Endodermal cell (in vitro differentiated cells): Measurements from ENCODE around the gene NOS1. TPM values are rescaled to one million over a fixed set of nuclear protein-coding genes. Genes with fewer than 3 reads are reported as not detected.

Source experiments
- DNase-seq: peaks from one replicate; pipeline ENCODE4 v3.0.0-alpha.2; 2017
- H3K27ac ChIP-seq: 2 replicates; pipeline ENCODE4 v1.5.1; 2013; ENCODE audit warnings: mild to moderate bottlenecking, low read depth, low read length, moderate library complexity
- H3K27me3 ChIP-seq: 2 replicates; pipeline ENCODE4 v1.6.1; 2013; ENCODE audit warnings: mild to moderate bottlenecking, low read length, moderate library complexity; ENCODE audit not compliant: insufficient read depth, control insufficient read depth, poor library complexity, severe bottlenecking
- H3K36me3 ChIP-seq: 2 replicates; pipeline ENCODE4 v1.7.0; 2013; ENCODE audit warnings: mild to moderate bottlenecking, low read length, moderate library complexity; ENCODE audit not compliant: control insufficient read depth, insufficient read depth
- H3K4me1 ChIP-seq: one replicate; pipeline ENCODE4 v1.7.0; 2013; ENCODE audit warnings: low read length; ENCODE audit not compliant: control insufficient read depth, insufficient read depth
- H3K4me3 ChIP-seq: 2 replicates; pipeline ENCODE4 v1.5.1; 2013; ENCODE audit warnings: mild to moderate bottlenecking, low read length, moderate library complexity
- H3K9ac ChIP-seq: 2 replicates; pipeline ENCODE4 v1.6.1; 2013; ENCODE audit warnings: mild to moderate bottlenecking, low read length, moderate library complexity; ENCODE audit not compliant: poor library complexity, severe bottlenecking; ENCODE audit errors: extremely low read depth
- H3K9me3 ChIP-seq: 2 replicates; pipeline ENCODE4 v1.6.1; 2013; ENCODE audit warnings: mild to moderate bottlenecking, low read length, moderate library complexity; ENCODE audit not compliant: control insufficient read depth
- H3K27ac Mint-ChIP-seq: 2 replicates; pipeline ENCODE4 v1.8.0; 2020; ENCODE audit warnings: mixed read lengths
- H3K27me3 Mint-ChIP-seq: 2 replicates; pipeline ENCODE4 v1.8.0; 2021; ENCODE audit warnings: mild to moderate bottlenecking, mixed read lengths; ENCODE audit not compliant: insufficient read depth
- H3K36me3 Mint-ChIP-seq: 2 replicates; pipeline ENCODE4 v1.8.0; 2020; ENCODE audit warnings: low read depth, mixed read lengths
- H3K4me1 Mint-ChIP-seq: 2 replicates; pipeline ENCODE4 v1.8.0; 2020; ENCODE audit warnings: mixed read lengths
- H3K4me3 Mint-ChIP-seq: 2 replicates; pipeline ENCODE4 v1.8.0; 2020; ENCODE audit warnings: mild to moderate bottlenecking, moderate library complexity, mixed read lengths
- H3K9me3 Mint-ChIP-seq: 2 replicates; pipeline ENCODE4 v1.8.0; 2020; ENCODE audit warnings: mild to moderate bottlenecking, mixed read lengths
- CTCF ChIP-seq: fragments of 200-600 bp; sonication (generic); conservative IDR thresholded peaks from 2 replicates; pipeline ENCODE4 v1.5.0; 2021; ENCODE audit warnings: antibody characterized with exemption, mild to moderate bottlenecking
- WGBS, 2 experiments: methylation state at CpG; one replicate each; pipeline versions ENCODE4 v1.1.5 to v1.1.7; 2013; ENCODE audit warnings: missing lambda C conversion rate in 2 of 2, mixed read lengths in 1 of 2; ENCODE audit not compliant: insufficient coverage in 1 of 2, insufficient read length in 1 of 2; 5-methylcytosine and 5-hydroxymethylcytosine counted together
- total RNA-seq, 2 donors: library from RNA; stranded (reverse); fragmentation: NEBNext Ultra II Directional in 1 of 2; extraction: Animal tissue kit (Norgen Biotek cat#: 25700) in 1 of 2; gene quantifications; 2 replicates in 1 of 2; 3 replicates in 1 of 2; pipeline ENCODE4 v1.2.1, GENCODE V29; 2021

NOS1 gene
- total RNA-seq, 2 donors from 2014 or later: 0.33 to 0.88 TPM

- TF ChIP-seq CTCF: no peak
- H3K36me3 ChIP-seq: no peaks in the 10 kb centered on the region
- DNase-seq: no peak
- H3K27me3 ChIP-seq: no peaks in the 10 kb centered on the region
- H3K27ac ChIP-seq: no peak overlapping the region
- H3K4me1 ChIP-seq: no peaks in the 10 kb centered on the region
- H3K4me3 Mint-ChIP-seq: no peak overlapping the region
- no peaks in the 10 kb centered on the region for H3K9me3 ChIP-seq
- H3K27me3 Mint-ChIP-seq: peaks cover 4% of the 10 kb centered on the region
- H3K27ac Mint-ChIP-seq: no peak overlapping the region
- H3K4me1 Mint-ChIP-seq: peaks cover 4% of the 10 kb centered on the region
- WGBS, 2 experiments: 83 to 92% methylated on average over 2 to 3 of the region's 3 CpGs
- no peaks in the 10 kb centered on the region for H3K9me3 Mint-ChIP-seq
- no peak overlapping the region for H3K9ac ChIP-seq
- H3K36me3 Mint-ChIP-seq: no peaks in the 10 kb centered on the region
- no peak overlapping the region for H3K4me3 ChIP-seq
Observed at GRCh38 chr12:117334051-117334450, 27.4 kb downstream of the NOS1 start.

DNA sequence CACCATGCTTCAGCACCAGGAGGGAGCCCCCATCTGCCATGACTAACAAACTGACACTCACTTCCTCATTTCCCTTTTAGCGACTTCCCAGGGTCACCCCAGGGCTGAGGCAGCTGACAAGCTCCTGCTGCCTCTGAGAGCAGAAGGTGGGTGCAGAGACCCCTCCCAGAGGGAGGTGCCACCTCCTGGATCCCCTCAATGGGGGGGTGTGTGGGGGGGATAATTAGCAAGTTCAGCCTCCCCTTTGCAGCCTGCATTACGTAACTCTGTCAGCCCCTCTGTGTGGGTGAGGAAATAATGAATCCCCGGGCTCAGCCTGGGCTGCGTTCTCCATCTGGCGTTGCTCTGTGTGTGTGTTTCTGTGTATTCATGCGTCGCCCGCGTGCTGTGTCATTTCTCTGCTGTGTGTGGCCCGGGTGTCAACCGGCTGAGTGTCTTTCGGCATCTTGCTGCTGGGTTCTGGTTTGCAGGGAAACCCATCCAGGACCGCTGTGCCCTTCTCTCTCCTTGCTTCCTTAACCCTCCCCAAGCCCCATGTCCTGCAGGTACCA is 28.0 kb downstream of the NOS1 start:
- no peaks in the 10 kb centered on the region for H3K4me1 ChIP-seq

DNA sequence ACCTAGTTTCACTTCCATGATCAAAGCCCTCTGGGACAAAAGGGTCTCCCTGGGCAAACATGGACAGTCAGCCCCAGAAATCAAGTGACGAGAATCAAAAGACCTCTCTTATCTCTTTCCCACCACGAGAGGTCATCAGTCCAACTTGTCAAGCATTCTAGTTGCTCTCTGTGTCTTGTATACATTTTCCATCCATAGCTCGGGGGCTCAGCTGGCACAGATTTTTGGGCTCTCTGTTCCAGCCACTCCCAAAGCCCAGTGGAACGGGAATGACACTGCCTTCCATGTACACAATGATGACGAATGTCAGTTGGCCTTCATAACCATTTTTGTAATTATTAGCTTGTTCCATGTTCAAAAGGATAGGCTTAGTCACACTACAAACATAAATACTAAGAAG is 29.7 kb downstream of the NOS1 start:
- Histone ChIP-seq H3K27me3 (no peaks in the 10 kb centered on the region), H3K4me3 (no peak overlapping the region), H3K9me3 (no peaks in the 10 kb centered on the region), H3K9ac (no peak overlapping the region), H3K27ac (no peak overlapping the region), H3K36me3 (no peaks in the 10 kb centered on the region), H3K4me1 (no peaks in the 10 kb centered on the region)
- Mint-ChIP-seq H3K4me3 (no peak overlapping the region), H3K4me1 (peaks cover 2% of the 10 kb centered on the region), H3K36me3 (no peaks in the 10 kb centered on the region), H3K9me3 (no peaks in the 10 kb centered on the region), H3K27ac (no peak overlapping the region), H3K27me3 (peaks cover 4% of the 10 kb centered on the region)
- DNase-seq: no peak
- no peak for TF ChIP-seq CTCF
- WGBS, 2 experiments: 88 to 90% methylated on average over 4 to 5 of the region's 5 CpGs

More for the DNA sequence above, 28.0 kb downstream of the NOS1 start:
- Histone ChIP-seq H3K27me3 (no peaks in the 10 kb centered on the region), H3K36me3 (no peaks in the 10 kb centered on the region), H3K4me3 (no peak overlapping the region), H3K27ac (peak overlapping the region; percentile 38), H3K9ac (no peak overlapping the region), H3K9me3 (no peaks in the 10 kb centered on the region)
- Mint-ChIP-seq H3K36me3 (no peaks in the 10 kb centered on the region), H3K27ac (no peak overlapping the region), H3K27me3 (peaks cover 4% of the 10 kb centered on the region), H3K4me1 (peaks cover 2% of the 10 kb centered on the region), H3K9me3 (no peaks in the 10 kb centered on the region), H3K4me3 (no peak overlapping the region)
- no peak for DNase-seq
- 87% methylated on average over 12 to 13 of the region's 13 CpGs for WGBS, 2 experiments
- no peak for TF ChIP-seq CTCF
